ENCODE measurements around the gene ATP5ME. TPM values are rescaled to one million over a fixed set of nuclear protein-coding genes. Genes with fewer than 3 reads are reported as not detected.

ATP5ME gene
- total RNA-seq, 1 experiment from 2014 or later, result 425 TPM

DNA sequence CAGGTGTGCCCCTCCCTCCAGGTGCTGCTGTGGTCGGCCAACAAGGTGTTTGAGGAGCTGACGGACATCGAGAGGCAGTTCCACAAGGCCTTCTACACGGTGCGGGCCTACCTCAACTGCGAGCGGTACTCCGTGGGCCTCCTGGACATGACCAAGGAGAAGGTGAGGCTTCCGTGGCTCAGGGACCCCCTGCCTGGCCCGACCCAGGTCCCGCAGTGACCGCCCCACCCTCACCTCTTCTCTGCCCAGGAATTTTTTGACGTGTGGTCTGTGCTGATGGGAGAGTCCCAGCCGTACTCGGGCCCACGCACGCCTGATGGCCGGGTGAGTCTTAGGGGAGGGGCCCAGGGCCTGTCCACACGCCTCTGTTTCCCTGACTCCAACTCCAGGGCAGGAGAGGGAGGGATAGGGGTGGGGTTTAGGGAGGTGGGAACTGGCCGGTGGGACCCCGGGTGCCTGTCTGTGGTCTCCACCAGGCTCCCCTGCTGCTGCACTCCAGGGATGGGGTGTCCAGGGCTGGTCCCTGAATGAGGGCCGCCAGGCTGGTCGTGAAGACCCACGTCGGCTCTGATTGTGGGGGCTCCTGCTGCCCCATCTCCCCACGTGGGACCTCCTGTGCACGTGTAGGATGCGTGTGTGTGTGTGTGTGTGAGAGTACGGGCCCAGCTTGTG lies 20.1 kb downstream of the ATP5ME start:
- no peaks in the 10 kb centered on the region for H3K4me1 ChIP-seq (ENCODE audit: insufficient read depth, low read length)
- H4K91ac ChIP-seq (ENCODE audit: insufficient read length, low read depth, low read length), result no peak overlapping the region
- no peak overlapping the region for H2AFZ ChIP-seq (ENCODE audit: low read length)
- H2BK20ac ChIP-seq (ENCODE audit: low read depth, low read length, poor library complexity, severe bottlenecking), result no peak overlapping the region
- no peak overlapping the region for H2BK5ac ChIP-seq (ENCODE audit: insufficient read length, low read length)
- H3K27me3 ChIP-seq (ENCODE audit: insufficient read depth, low read length), result no peaks in the 10 kb centered on the region
- no peaks in the 10 kb centered on the region for H3K9me3 ChIP-seq (ENCODE audit: control insufficient read depth, low read depth, low read length)
- H3K79me1 ChIP-seq (ENCODE audit: insufficient read depth, low read depth, low read length, poor library complexity, severe bottlenecking), result no peaks in the 10 kb centered on the region
- H4K20me1 ChIP-seq (ENCODE audit: control insufficient read depth, insufficient read depth, insufficient read length), result no peaks in the 10 kb centered on the region
- no peak overlapping the region for H4K5ac ChIP-seq (ENCODE audit: insufficient read length, low read depth, low read length)
- H3K56ac ChIP-seq (ENCODE audit: insufficient read length, low read depth, low read length), result no peak overlapping the region
- H3K18ac ChIP-seq (ENCODE audit: insufficient read length, low read depth, low read length), result no peak overlapping the region
- no peak overlapping the region for H3K4ac ChIP-seq (ENCODE audit: low read depth, low read length)
- no peak overlapping the region for H2BK15ac ChIP-seq (ENCODE audit: low read depth, low read length)
- no peak for DNase-seq
- TF ChIP-seq, protein P1, sequence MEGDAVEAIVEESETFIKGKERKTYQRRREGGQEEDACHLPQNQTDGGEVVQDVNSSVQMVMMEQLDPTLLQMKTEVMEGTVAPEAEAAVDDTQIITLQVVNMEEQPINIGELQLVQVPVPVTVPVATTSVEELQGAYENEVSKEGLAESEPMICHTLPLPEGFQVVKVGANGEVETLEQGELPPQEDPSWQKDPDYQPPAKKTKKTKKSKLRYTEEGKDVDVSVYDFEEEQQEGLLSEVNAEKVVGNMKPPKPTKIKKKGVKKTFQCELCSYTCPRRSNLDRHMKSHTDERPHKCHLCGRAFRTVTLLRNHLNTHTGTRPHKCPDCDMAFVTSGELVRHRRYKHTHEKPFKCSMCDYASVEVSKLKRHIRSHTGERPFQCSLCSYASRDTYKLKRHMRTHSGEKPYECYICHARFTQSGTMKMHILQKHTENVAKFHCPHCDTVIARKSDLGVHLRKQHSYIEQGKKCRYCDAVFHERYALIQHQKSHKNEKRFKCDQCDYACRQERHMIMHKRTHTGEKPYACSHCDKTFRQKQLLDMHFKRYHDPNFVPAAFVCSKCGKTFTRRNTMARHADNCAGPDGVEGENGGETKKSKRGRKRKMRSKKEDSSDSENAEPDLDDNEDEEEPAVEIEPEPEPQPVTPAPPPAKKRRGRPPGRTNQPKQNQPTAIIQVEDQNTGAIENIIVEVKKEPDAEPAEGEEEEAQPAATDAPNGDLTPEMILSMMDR (conservative IDR thresholded peaks at IDR 0.05), result no peak
- no peaks in the 10 kb centered on the region for H3K79me2 ChIP-seq (ENCODE audit: insufficient read depth, low read length)
- no peak overlapping the region for H3K4me2 ChIP-seq (ENCODE audit: insufficient read depth, insufficient read length, low read length)
- H3K23me2 ChIP-seq (ENCODE audit: insufficient read length, low read depth, low read length, poor library complexity, severe bottlenecking), result no peaks in the 10 kb centered on the region
- Mint-ChIP-seq H3K9me3 (no peaks in the 10 kb centered on the region; a peak in 1 of 5 replicates), H3K36me3 (ENCODE audit: insufficient read depth in 1 of 3, low read depth in 3 of 3) (no peaks in the 10 kb centered on the region; a peak in 1 of 7 replicates), H3K4me3 (no peak overlapping the region), H3K27ac (no peak overlapping the region), H3K4me1 (peaks cover 0 to 8% of the 10 kb centered on the region in 2 experiments; a peak in 2 of 4 replicates), H3K27me3 (ENCODE audit: low read depth) (no peaks in the 10 kb centered on the region; the same call in none of the 2 replicates)
- no peak overlapping the region for H3T11ph ChIP-seq (ENCODE audit: low read length)
- no peak overlapping the region for H3K9ac ChIP-seq (ENCODE audit: extremely low read depth, insufficient read length, low read length)
- H3K23ac ChIP-seq (ENCODE audit: insufficient read length, low read depth, low read length), result no peak overlapping the region
- WGBS (ENCODE audit: extremely low coverage, insufficient read length, low lambda C conversion rate), result no CpG with 5 or more reads among the region's 29 CpGs
- H3K14ac ChIP-seq (ENCODE audit: insufficient read depth, low read length), result no peak overlapping the region; the same call in 1 of the 2 replicates
- no peak overlapping the region for H4K8ac ChIP-seq (replicated peaks; ENCODE audit: insufficient read length, low read depth, low read length)
- no peak overlapping the region for H2BK120ac ChIP-seq (ENCODE audit: low read depth, low read length, poor library complexity, severe bottlenecking)
- no peak overlapping the region for H3K27ac ChIP-seq (ENCODE audit: insufficient read length, low read depth, low read length)
- no peak overlapping the region for H2AK5ac ChIP-seq (ENCODE audit: insufficient read length, low read length)
- H2BK12ac ChIP-seq (ENCODE audit: insufficient read length, low read depth, low read length), result no peak overlapping the region

All from H9 (cell line).